ENCODE results near the gene OGFOD3. TPM values are rescaled to one million over a fixed set of nuclear protein-coding genes. Genes with fewer than 3 reads are reported as not detected.
"Not testable (repeated sequence)": the region's sequence is repeated elsewhere in the genome, so short reads cannot be mapped to it uniquely, and the experiment has no call there.

Gene OGFOD3
- total and polyA plus RNA-seq, 4 donors, result 12.0 to 25.9 (median 19.8) TPM

- no peaks in the 10 kb centered on the region for H3K9me3 ChIP-seq (ENCODE audit: control insufficient read depth, low read length)
- no peaks in the 10 kb centered on the region for H3K36me3 ChIP-seq (ENCODE audit: control insufficient read depth in 1 of 2, insufficient read depth in 2 of 2, low read length in 1 of 2)
- H3K27ac ChIP-seq (ENCODE audit: low read depth in 1 of 2, low read length in 2 of 2), result no peak overlapping the region
- ATAC-seq (ENCODE audit: low FRiP score) (no peak), DNase-seq (no peak)
- WGBS, 2 donors, result 88 to 91% methylated on average over 6 of the region's 6 CpGs
- intact Hi-C loops (cut with DNase I), result no loop called here
- no peak overlapping the region for H3K4me3 ChIP-seq (ENCODE audit: low read length in 2 of 2)
- no peaks in the 10 kb centered on the region for H3K4me1 ChIP-seq (ENCODE audit: control insufficient read depth in 1 of 2, insufficient read depth in 2 of 2, low read length in 2 of 2)
- no peaks in the 10 kb centered on the region for H3K27me3 ChIP-seq (ENCODE audit: control insufficient read depth in 1 of 2, insufficient read depth in 2 of 2, low read length in 1 of 2)
Observed at GRCh38 chr17:82361885-82362633, 56.3 kb downstream of the OGFOD3 start.

- not testable (repeated sequence) for ATAC-seq (ENCODE audit: low FRiP score); H3K27me3 ChIP-seq (ENCODE audit: control insufficient read depth in 1 of 2, insufficient read depth in 2 of 2, low read length in 1 of 2); H3K27ac ChIP-seq (ENCODE audit: low read depth in 1 of 2, low read length in 2 of 2); H3K4me1 ChIP-seq (ENCODE audit: control insufficient read depth in 1 of 2, insufficient read depth in 2 of 2, low read length in 2 of 2); H3K4me3 ChIP-seq (ENCODE audit: low read length in 2 of 2); DNase-seq; H3K9me3 ChIP-seq (ENCODE audit: control insufficient read depth, low read length); H3K36me3 ChIP-seq (ENCODE audit: control insufficient read depth in 1 of 2, insufficient read depth in 2 of 2, low read length in 1 of 2)
- intact Hi-C loops (cut with DNase I), result loop anchor here (10.0 kb wide), 2 partner anchors 195 to 405 kb away; no protein-coding TSS in a partner anchor
- WGBS, 2 donors, result 75 to 95% methylated on average over 1 of the region's 1 CpG
Observed at GRCh38 chr17:82359451-82360074, 58.8 kb downstream of the OGFOD3 start.

GRCh38 chr17:82358465-82359350, 59.7 kb downstream of the OGFOD3 start, which contains the start of gene TEX19:
Gene TEX19 (plus strand): TSS chr17:82359247. CDS start chr17:82362151, 2,904 bp downstream.
- Histone ChIP-seq H3K27ac (ENCODE audit: low read depth in 1 of 2, low read length in 2 of 2) (no peak within 1 kb of the TSS), H3K36me3 (ENCODE audit: control insufficient read depth in 1 of 2, insufficient read depth in 2 of 2, low read length in 1 of 2) (no peaks in the 10 kb centered on the region), H3K4me1 (ENCODE audit: control insufficient read depth in 1 of 2, insufficient read depth in 2 of 2, low read length in 2 of 2) (no peaks in the 10 kb centered on the region), H3K4me3 (ENCODE audit: low read length in 2 of 2) (no peak within 1 kb of the TSS), H3K9me3 (ENCODE audit: control insufficient read depth, low read length) (no peaks in the 10 kb centered on the region), H3K27me3 (ENCODE audit: control insufficient read depth in 1 of 2, insufficient read depth in 2 of 2, low read length in 1 of 2) (no peaks in the 10 kb centered on the region)
- ATAC-seq (ENCODE audit: low FRiP score), result no peak
- intact Hi-C loops (cut with DNase I), result loop anchor here (10.0 kb wide), 2 partner anchors 196 to 406 kb away; no protein-coding TSS in a partner anchor
- WGBS, 2 donors, result 74 to 76% methylated on average over 21 of the region's 21 CpGs
- DNase-seq, result no peak

- Histone ChIP-seq H3K36me3 (ENCODE audit: control insufficient read depth in 1 of 2, insufficient read depth in 2 of 2, low read length in 1 of 2) (no peaks in the 10 kb centered on the region), H3K27ac (ENCODE audit: low read depth in 1 of 2, low read length in 2 of 2) (no peak overlapping the region), H3K4me1 (ENCODE audit: control insufficient read depth in 1 of 2, insufficient read depth in 2 of 2, low read length in 2 of 2) (no peaks in the 10 kb centered on the region), H3K9me3 (ENCODE audit: control insufficient read depth, low read length) (no peaks in the 10 kb centered on the region), H3K27me3 (ENCODE audit: control insufficient read depth in 1 of 2, insufficient read depth in 2 of 2, low read length in 1 of 2) (no peaks in the 10 kb centered on the region), H3K4me3 (ENCODE audit: low read length in 2 of 2) (no peak overlapping the region)
- 84% methylated on average over 2 of the region's 2 CpGs for WGBS, 2 donors
- ATAC-seq (ENCODE audit: low FRiP score) (peak; percentile 11), DNase-seq (no peak)
- intact Hi-C loops (cut with DNase I), result loop anchor here (10.0 kb wide), 2 partner anchors 197 to 407 kb away; no protein-coding TSS in a partner anchor
Observed at GRCh38 chr17:82357394-82357793, 61.0 kb downstream of the OGFOD3 start.

GRCh38 chr17:82356845-82357355, 61.5 kb downstream of the OGFOD3 start:
- Histone ChIP-seq H3K4me3 (ENCODE audit: low read length in 2 of 2) (no peak overlapping the region), H3K27me3 (ENCODE audit: control insufficient read depth in 1 of 2, insufficient read depth in 2 of 2, low read length in 1 of 2) (no peaks in the 10 kb centered on the region), H3K9me3 (ENCODE audit: control insufficient read depth, low read length) (no peaks in the 10 kb centered on the region), H3K36me3 (ENCODE audit: control insufficient read depth in 1 of 2, insufficient read depth in 2 of 2, low read length in 1 of 2) (no peaks in the 10 kb centered on the region), H3K4me1 (ENCODE audit: control insufficient read depth in 1 of 2, insufficient read depth in 2 of 2, low read length in 2 of 2) (no peaks in the 10 kb centered on the region), H3K27ac (ENCODE audit: low read depth in 1 of 2, low read length in 2 of 2) (no peak overlapping the region)
- 72 to 78% methylated on average over 19 to 20 of the region's 20 CpGs for WGBS, 2 donors
- DNase-seq (no peak), ATAC-seq (ENCODE audit: low FRiP score) (peak; percentile 50)
- intact Hi-C loops (cut with DNase I), result loop anchor here (10.0 kb wide), 2 partner anchors 198 to 408 kb away; no protein-coding TSS in a partner anchor

- no peak for DNase-seq
Observed at GRCh38 chr17:82355770-82356427, 62.5 kb downstream of the OGFOD3 start.

GRCh38 chr17:82354804-82355308, 63.5 kb downstream of the OGFOD3 start:
- H3K4me3 ChIP-seq (ENCODE audit: low read length in 2 of 2), result no peak overlapping the region
- ATAC-seq (ENCODE audit: low FRiP score) (no peak), DNase-seq (peak in 1 of 2 donors; percentile 58)
- intact Hi-C loops (cut with DNase I), result loop anchor here (5.0 to 10.0 kb wide), 5 partner anchors 137 to 422 kb away; no protein-coding TSS in a partner anchor
- no peak overlapping the region for H3K27ac ChIP-seq (ENCODE audit: low read depth in 1 of 2, low read length in 2 of 2)
- no peaks in the 10 kb centered on the region for H3K9me3 ChIP-seq (ENCODE audit: control insufficient read depth, low read length)
- 94% methylated on average over 7 of the region's 7 CpGs for WGBS, 2 donors
- H3K27me3 ChIP-seq (ENCODE audit: control insufficient read depth in 1 of 2, insufficient read depth in 2 of 2, low read length in 1 of 2), result no peaks in the 10 kb centered on the region
- no peaks in the 10 kb centered on the region for H3K36me3 ChIP-seq (ENCODE audit: control insufficient read depth in 1 of 2, insufficient read depth in 2 of 2, low read length in 1 of 2)
- H3K4me1 ChIP-seq (ENCODE audit: control insufficient read depth in 1 of 2, insufficient read depth in 2 of 2, low read length in 2 of 2), result no peaks in the 10 kb centered on the region

More at GRCh38 chr17:82355770-82356427, 62.5 kb downstream of the OGFOD3 start:
- ATAC-seq (ENCODE audit: low FRiP score), result no peak
- no peak overlapping the region for H3K27ac ChIP-seq (ENCODE audit: low read depth in 1 of 2, low read length in 2 of 2)
- H3K4me3 ChIP-seq (ENCODE audit: low read length in 2 of 2), result no peak overlapping the region
- intact Hi-C loops (cut with DNase I), result loop anchor here (10.0 kb wide), 2 partner anchors 199 to 409 kb away; no protein-coding TSS in a partner anchor
- no peaks in the 10 kb centered on the region for H3K36me3 ChIP-seq (ENCODE audit: control insufficient read depth in 1 of 2, insufficient read depth in 2 of 2, low read length in 1 of 2)
- 20 to 27% methylated on average over 11 of the region's 11 CpGs for WGBS, 2 donors
- no peaks in the 10 kb centered on the region for H3K4me1 ChIP-seq (ENCODE audit: control insufficient read depth in 1 of 2, insufficient read depth in 2 of 2, low read length in 2 of 2)
- no peaks in the 10 kb centered on the region for H3K9me3 ChIP-seq (ENCODE audit: control insufficient read depth, low read length)
- no peaks in the 10 kb centered on the region for H3K27me3 ChIP-seq (ENCODE audit: control insufficient read depth in 1 of 2, insufficient read depth in 2 of 2, low read length in 1 of 2)

Measured in aorta (tissue), 5 donors.